Endothelial cell of umbilical vein (primary cell): ENCODE measurements around the gene CFAP46. TPM values are rescaled to one million over a fixed set of nuclear protein-coding genes. Genes with fewer than 3 reads are reported as not detected.

Experiments
- BruUV-seq: library from RNA; stranded (reverse); fragments of 400-500 nt; replicated peaks from 2 replicates; lab custom pipeline; 2021; lab: Mats Ljungman, UMichigan
- CTCF ChIA-PET: fragments of 300-600, 350-600 bp; sonication (Branson Sonifier 250); formaldehyde crosslinking; loops from one replicate; lab custom pipeline; 2021; ENCODE audit warnings: antibody characterized with exemption, inconsistent platforms; lab: Charles Lee
- POLR2A ChIA-PET: fragments of 300-600, 350-600 bp; sonication (Branson Sonifier 250); formaldehyde crosslinking; loops from one replicate; lab custom pipeline; 2021; ENCODE audit warnings: antibody characterized with exemption, inconsistent platforms; lab: Charles Lee
- DNase-seq: peaks from one replicate; pipeline ENCODE4 v3.0.0-alpha.2; 2011; ENCODE audit warnings: low read depth, low spot score
- FAIRE-seq: peaks from 2 replicates; lab custom pipeline; 2011; peaks lifted over from hg19 to GRCh38; lab: Jason Lieb, UNC
- H2AFZ ChIP-seq: 2 replicates; pipeline ENCODE4 v1.6.0; 2012; ENCODE audit warnings: low read depth, low read length, control low read depth, inconsistent platforms
- H3K27ac ChIP-seq: 2 replicates; pipeline ENCODE4 v1.5.1; 2011; ENCODE audit warnings: low read depth, mild to moderate bottlenecking, control low read depth, low read length, moderate library complexity; ENCODE audit not compliant: insufficient read depth
- H3K27me3 ChIP-seq, 2 experiments: 2 replicates each; pipeline versions ENCODE4 v1.6.0 to v1.6.1; 2011; ENCODE audit warnings: low read length in 2 of 2, mixed read lengths in 1 of 2; ENCODE audit not compliant: control insufficient read depth in 2 of 2, insufficient read depth in 2 of 2
- H3K36me3 ChIP-seq, 2 experiments: 2 replicates in 1 of 2; 3 replicates in 1 of 2; pipeline ENCODE4 v1.5.1; 2011; ENCODE audit warnings: low read length in 2 of 2, mild to moderate bottlenecking in 1 of 2, moderate library complexity in 1 of 2; ENCODE audit not compliant: control insufficient read depth in 2 of 2, insufficient read depth in 2 of 2; ENCODE audit errors: extremely low read depth in 1 of 2
- H3K4me1 ChIP-seq: 3 replicates; pipeline ENCODE4 v1.5.1; 2011; ENCODE audit warnings: mild to moderate bottlenecking, low read length; ENCODE audit not compliant: control insufficient read depth, insufficient read depth; ENCODE audit errors: extremely low read depth
- H3K4me2 ChIP-seq: 2 replicates; pipeline ENCODE4 v1.6.1; 2011; ENCODE audit warnings: low read length, control low read depth, mixed read lengths; ENCODE audit not compliant: insufficient read depth
- H3K4me3 ChIP-seq, 3 experiments: fragments of 200-600 bp in 1 of 3; sonication (generic), shearing (Covaris generic) in 1 of 3; replicated peaks in 1 of 3; 2 replicates each; pipeline ENCODE4 v1.5.1; 2011 to 2016; ENCODE audit warnings: control low read depth in 3 of 3, low read length in 3 of 3, mild to moderate bottlenecking in 2 of 3, inconsistent platforms in 1 of 3, low read depth in 1 of 3, moderate library complexity in 1 of 3; ENCODE audit not compliant: insufficient read depth in 1 of 3
- H3K79me2 ChIP-seq: 2 replicates; pipeline ENCODE4 v1.6.0; 2012; ENCODE audit warnings: low read length, inconsistent platforms; ENCODE audit not compliant: control insufficient read depth, insufficient read depth
- H3K9ac ChIP-seq: replicated peaks from 2 replicates; pipeline ENCODE3; 2011; ENCODE audit warnings: low read length, control low read depth; ENCODE audit not compliant: insufficient read depth; ENCODE audit errors: extremely low read depth
- H3K9me1 ChIP-seq: replicated peaks from 3 replicates; pipeline ENCODE4 v1.6.0; 2011; ENCODE audit warnings: mild to moderate bottlenecking, low read length; ENCODE audit not compliant: control insufficient read depth, insufficient read depth; ENCODE audit errors: extremely low read depth
- H3K9me3 ChIP-seq: replicated peaks from 2 replicates; pipeline ENCODE4 v1.5.1; 2012; ENCODE audit warnings: low read length, inconsistent platforms; ENCODE audit not compliant: control insufficient read depth, insufficient read depth
- H4K20me1 ChIP-seq: replicated peaks from 2 replicates; pipeline ENCODE3; 2011; ENCODE audit warnings: mild to moderate bottlenecking, low read length; ENCODE audit not compliant: control insufficient read depth, insufficient read depth; ENCODE audit errors: extremely low read depth
- EZH2 ChIP-seq: IDR thresholded peaks from 2 replicates; pipeline ENCODE4 v1.6.1; 2012; ENCODE audit warnings: borderline replicate concordance, low read depth, mild to moderate bottlenecking, moderate library complexity, low read length, inconsistent platforms; ENCODE audit not compliant: severe bottlenecking
- FOS ChIP-seq: IDR thresholded peaks from 2 replicates; pipeline ENCODE4 v1.6.1; 2011; ENCODE audit warnings: mild to moderate bottlenecking, low read length, moderate library complexity, borderline replicate concordance; ENCODE audit not compliant: insufficient read depth
- GATA2 ChIP-seq: IDR thresholded peaks from 2 replicates; pipeline ENCODE4 v1.7.0; 2011; ENCODE audit warnings: low read depth, mild to moderate bottlenecking, moderate library complexity, mixed read lengths, low read length; ENCODE audit not compliant: insufficient read length, insufficient read depth
- JUN ChIP-seq: IDR thresholded peaks from 2 replicates; pipeline ENCODE4 v1.6.1; 2011; ENCODE audit warnings: borderline replicate concordance, low read depth; ENCODE audit not compliant: insufficient read length, insufficient read depth
- MYC ChIP-seq: IDR thresholded peaks from one replicate; pipeline ENCODE4 v1.6.1; 2011; ENCODE audit warnings: mild to moderate bottlenecking, low read depth, low read length
- POLR2A ChIP-seq: IDR thresholded peaks from 2 replicates; pipeline ENCODE4 v1.6.1; 2012; ENCODE audit warnings: low read depth, mild to moderate bottlenecking, control low read depth, low read length
- POLR2AphosphoS5 ChIP-seq: IDR thresholded peaks from 2 replicates; pipeline ENCODE4 v1.6.1; 2012; ENCODE audit warnings: low read depth, mild to moderate bottlenecking, control low read depth, low read length, moderate library complexity; ENCODE audit not compliant: insufficient read depth
- dilution Hi-C: fragments of 300-500 bp; cut with MboI; formaldehyde crosslinking; loops from one replicate; pipeline ENCODE4 v1.15.0; 2019; ENCODE audit warnings: low sequenced_read_pairs; ENCODE audit not compliant: extremely low pct_ligation_motif_present
- intact Hi-C: fragments of 100-400 bp; cut with micrococcal nuclease; formaldehyde crosslinking; loops from one replicate; pipeline ENCODE4 v1.10.0; 2022
- polyA plus RNA-seq, 4 experiments: library from polyadenylated mRNA; depleted of rRNA in 3 of 4; stranded (reverse) in 3 of 4; unstranded in 1 of 4; fragments of >200 nt; gene quantifications; 2 replicates each; pipeline versions ENCODE4 v1.2.1 to v1.2.3, GENCODE V29; 2011 to 2012; ENCODE audit warnings: missing spikeins in 1 of 4
- total RNA-seq: library from RNA; stranded (reverse); gene quantifications from 2 replicates; pipeline ENCODE4 v1.2.3, GENCODE V29; 2021
- TF ChIP-seq, protein P1 (sequence below): IDR thresholded peaks from 2 replicates; pipeline ENCODE4 v1.6.1; 2011; ENCODE audit not compliant: insufficient read depth, insufficient read length
- TF ChIP-seq, protein P2 (sequence below), 2 donors: IDR thresholded peaks; 1 replicate in 1 of 2; 2 replicates in 1 of 2; pipeline ENCODE4 v1.5.1; 2011; ENCODE audit warnings: low read length in 2 of 2, mild to moderate bottlenecking in 2 of 2, moderate library complexity in 2 of 2, control low read depth in 1 of 2, inconsistent platforms in 1 of 2, low read depth in 1 of 2; ENCODE audit not compliant: insufficient read depth in 1 of 2; ENCODE audit errors: extremely low read depth in 1 of 2

The CFAP46 gene
- total and polyA plus RNA-seq, 2 donors (not counting 3 experiments of a cell fraction or from before 2014, with no cell fraction given) = 0.75 to 0.98 TPM

GRCh38 chr10:132947843-132948242, 5.5 kb upstream of the CFAP46 start:
- DNase-seq = no peak
- BruUV-seq = no TSS peak
- TF ChIP-seq POLR2A (no peak), MYC (no peak), JUN (no peak), FOS (no peak), POLR2AphosphoS5 (no peak), EZH2 (no peak), GATA2 (no peak)
- TF ChIP-seq, protein P1, sequence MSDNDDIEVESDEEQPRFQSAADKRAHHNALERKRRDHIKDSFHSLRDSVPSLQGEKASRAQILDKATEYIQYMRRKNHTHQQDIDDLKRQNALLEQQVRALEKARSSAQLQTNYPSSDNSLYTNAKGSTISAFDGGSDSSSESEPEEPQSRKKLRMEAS = no peak
- TF ChIP-seq, protein P2, sequence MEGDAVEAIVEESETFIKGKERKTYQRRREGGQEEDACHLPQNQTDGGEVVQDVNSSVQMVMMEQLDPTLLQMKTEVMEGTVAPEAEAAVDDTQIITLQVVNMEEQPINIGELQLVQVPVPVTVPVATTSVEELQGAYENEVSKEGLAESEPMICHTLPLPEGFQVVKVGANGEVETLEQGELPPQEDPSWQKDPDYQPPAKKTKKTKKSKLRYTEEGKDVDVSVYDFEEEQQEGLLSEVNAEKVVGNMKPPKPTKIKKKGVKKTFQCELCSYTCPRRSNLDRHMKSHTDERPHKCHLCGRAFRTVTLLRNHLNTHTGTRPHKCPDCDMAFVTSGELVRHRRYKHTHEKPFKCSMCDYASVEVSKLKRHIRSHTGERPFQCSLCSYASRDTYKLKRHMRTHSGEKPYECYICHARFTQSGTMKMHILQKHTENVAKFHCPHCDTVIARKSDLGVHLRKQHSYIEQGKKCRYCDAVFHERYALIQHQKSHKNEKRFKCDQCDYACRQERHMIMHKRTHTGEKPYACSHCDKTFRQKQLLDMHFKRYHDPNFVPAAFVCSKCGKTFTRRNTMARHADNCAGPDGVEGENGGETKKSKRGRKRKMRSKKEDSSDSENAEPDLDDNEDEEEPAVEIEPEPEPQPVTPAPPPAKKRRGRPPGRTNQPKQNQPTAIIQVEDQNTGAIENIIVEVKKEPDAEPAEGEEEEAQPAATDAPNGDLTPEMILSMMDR (IDR thresholded peaks at IDR 0.05; ENCODE audit: extremely low read depth in 1 of 2, insufficient read depth in 1 of 2, low read depth in 1 of 2, low read length in 2 of 2) = no peak
- no peak overlapping the region for H2AFZ ChIP-seq
- ChIA-PET CTCF (no interaction called here), POLR2A (no interaction called here)
- H3K36me3 ChIP-seq = no peaks in the 10 kb centered on the region
- H3K4me3 ChIP-seq = no peak overlapping the region
- H3K9me1 ChIP-seq = no peaks in the 10 kb centered on the region
- H3K4me2 ChIP-seq = no peak overlapping the region
- H3K4me1 ChIP-seq = no peaks in the 10 kb centered on the region
- H3K9me3 ChIP-seq = no peaks in the 10 kb centered on the region
- dilution Hi-C loops (no loop called here), intact Hi-C loops (no loop called here)
- no peaks in the 10 kb centered on the region for H3K27me3 ChIP-seq
- no peaks in the 10 kb centered on the region for H3K79me2 ChIP-seq
- no peak overlapping the region for H3K9ac ChIP-seq
- H4K20me1 ChIP-seq = no peaks in the 10 kb centered on the region
- no peak overlapping the region for H3K27ac ChIP-seq
- no peak for FAIRE-seq
